ENCODE results near the gene ANGPTL8. TPM values are rescaled to one million over a fixed set of nuclear protein-coding genes. Genes with fewer than 3 reads are reported as not detected.

Gene ANGPTL8
- polyA plus RNA-seq, 3 donors = 0.28 to 0.42 TPM; not detected in 1

DNA sequence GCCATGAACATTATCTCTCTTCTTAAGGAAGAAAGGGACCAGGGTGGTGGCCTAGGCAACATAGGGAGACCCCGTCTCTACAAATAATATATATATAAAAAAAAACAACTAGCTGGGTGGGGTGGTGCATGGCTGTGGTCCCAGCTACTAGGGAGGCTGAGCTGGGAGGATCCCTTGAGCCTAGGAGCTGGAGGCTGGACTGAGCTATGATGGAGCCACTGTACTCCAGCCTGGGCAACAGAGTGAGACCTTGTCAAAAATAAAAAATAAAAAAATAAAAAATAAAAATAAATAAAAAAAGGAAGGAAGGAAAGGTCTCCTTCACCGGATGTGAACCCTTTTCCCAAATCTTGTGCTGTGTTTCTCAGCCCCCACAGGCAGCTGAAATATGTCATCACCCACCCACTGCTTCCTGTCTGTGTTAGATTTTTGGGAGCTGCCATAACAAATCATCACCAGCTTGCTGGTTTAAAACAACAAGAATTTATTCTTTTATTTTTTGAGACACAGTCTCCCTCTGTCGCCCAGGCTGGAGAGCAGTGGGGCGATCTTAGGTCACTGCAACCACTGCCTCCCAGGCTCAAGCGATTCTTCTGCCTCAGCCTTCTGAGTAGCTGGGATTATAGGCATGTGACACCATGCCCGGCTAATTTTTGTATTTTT, 47.0 kb downstream of the ANGPTL8 start:
- no peak for DNase-seq (ENCODE audit: low read depth in 3 of 3, low spot score in 2 of 3)

GRCh38 chr19:11288349-11288748, 48.9 kb downstream of the ANGPTL8 start:
- DNase-seq (ENCODE audit: low read depth in 3 of 3, low spot score in 2 of 3) = no peak

DNA sequence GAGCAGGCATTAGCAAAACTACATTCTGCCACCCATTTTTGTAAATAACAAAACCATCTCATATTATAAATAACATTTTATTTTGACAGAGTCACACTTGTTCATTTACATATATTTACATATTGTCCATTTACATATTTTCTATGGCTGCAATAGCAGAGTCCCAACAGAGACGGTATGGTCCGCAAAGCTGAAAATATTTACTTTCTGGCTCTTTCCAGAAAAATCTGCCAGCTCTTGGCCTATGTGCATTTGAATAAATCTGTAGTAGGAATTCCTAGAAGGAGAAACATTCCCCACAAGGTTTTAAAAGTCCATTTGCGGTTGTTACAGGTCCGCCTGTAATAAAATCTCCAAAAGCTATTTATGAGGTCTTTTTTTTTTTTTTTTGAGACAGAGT, 50.8 kb downstream of the ANGPTL8 start:
- DNase-seq (ENCODE audit: low read depth in 3 of 3, low spot score in 2 of 3) = no peak

GRCh38 chr19:11291415-11291814, 52.0 kb downstream of the ANGPTL8 start:
- DNase-seq (ENCODE audit: low read depth in 3 of 3, low spot score in 2 of 3) = no peak

Other genes starting within 250 kb of the ANGPTL8 start
- 10 to 100 TPM; 19.9 to 24.8 (median 23.3) TPM for gene LDLR, start 150.2 kb upstream of the ANGPTL8 start, polyA plus RNA-seq (ENCODE audit: insufficient read length in 3 of 3)
- 10 to 100 TPM; 12.8 to 17.1 (median 14.6) TPM for gene SPC24, start 83.8 kb upstream of the ANGPTL8 start, polyA plus RNA-seq (ENCODE audit: insufficient read length in 3 of 3)
- gene KANK2, start 42.1 kb upstream of the ANGPTL8 start, polyA plus RNA-seq (ENCODE audit: insufficient read length in 3 of 3) = 100 to 1,000 TPM; 114 to 117 (median 116) TPM
- 10 to 100 TPM; 34.4 to 37.8 (median 34.7) TPM for gene DOCK6, start 22.9 kb downstream of the ANGPTL8 start, polyA plus RNA-seq (ENCODE audit: insufficient read length in 3 of 3)
- gene TSPAN16, start 56.5 kb downstream of the ANGPTL8 start, polyA plus RNA-seq (ENCODE audit: insufficient read length in 3 of 3) = not detected
- gene RAB3D, start 100.0 kb downstream of the ANGPTL8 start, polyA plus RNA-seq (ENCODE audit: insufficient read length in 3 of 3) = 10 to 100 TPM; 14.4 to 19.2 (median 17.4) TPM
- gene TMEM205, start 106.6 kb downstream of the ANGPTL8 start, polyA plus RNA-seq (ENCODE audit: insufficient read length in 3 of 3) = 100 to 1,000 TPM; 126 to 159 (median 135) TPM
- gene CCDC159, start 106.9 kb downstream of the ANGPTL8 start, polyA plus RNA-seq (ENCODE audit: insufficient read length in 3 of 3) = 10 to 100 TPM; 21.5 to 23.3 (median 21.8) TPM
- 10 to 100 TPM in 2 of 3 donors, 1 to 10 TPM in 1; 9.2 to 11.3 (median 10.0) TPM for gene PLPPR2, start 115.8 kb downstream of the ANGPTL8 start, polyA plus RNA-seq (ENCODE audit: insufficient read length in 3 of 3)
- gene SWSAP1, start 135.0 kb downstream of the ANGPTL8 start, polyA plus RNA-seq (ENCODE audit: insufficient read length in 3 of 3) = 1 to 10 TPM; 3.0 to 3.2 (median 3.1) TPM
- 10 to 100 TPM; 15.0 to 17.2 (median 15.7) TPM for gene EPOR, start 144.7 kb downstream of the ANGPTL8 start, polyA plus RNA-seq (ENCODE audit: insufficient read length in 3 of 3)
- gene RGL3, start 179.7 kb downstream of the ANGPTL8 start, polyA plus RNA-seq (ENCODE audit: insufficient read length in 3 of 3) = 10 to 100 TPM; 47.6 to 64.8 (median 55.5) TPM
- gene ODAD3, start 195.5 kb downstream of the ANGPTL8 start, polyA plus RNA-seq (ENCODE audit: insufficient read length in 3 of 3) = 1 to 10 TPM; 1.5 to 1.6 (median 1.5) TPM
- 100 to 1,000 TPM; 299 to 323 (median 323) TPM for gene PRKCSH, start 196.0 kb downstream of the ANGPTL8 start, polyA plus RNA-seq (ENCODE audit: insufficient read length in 3 of 3)
- gene ELAVL3, start 241.4 kb downstream of the ANGPTL8 start, polyA plus RNA-seq (ENCODE audit: insufficient read length in 3 of 3) = under 1 TPM; 0.04 to 0.35 (median 0.04) TPM

Data from right renal cortex interstitium (tissue), 3 donors.